Measurements from ENCODE around the gene FAM174B. TPM values are rescaled to one million over a fixed set of nuclear protein-coding genes. Genes with fewer than 3 reads are reported as not detected.

FAM174B gene
- total RNA-seq, 2 donors from 2014 or later, result 32.0 to 183 TPM

DNA sequence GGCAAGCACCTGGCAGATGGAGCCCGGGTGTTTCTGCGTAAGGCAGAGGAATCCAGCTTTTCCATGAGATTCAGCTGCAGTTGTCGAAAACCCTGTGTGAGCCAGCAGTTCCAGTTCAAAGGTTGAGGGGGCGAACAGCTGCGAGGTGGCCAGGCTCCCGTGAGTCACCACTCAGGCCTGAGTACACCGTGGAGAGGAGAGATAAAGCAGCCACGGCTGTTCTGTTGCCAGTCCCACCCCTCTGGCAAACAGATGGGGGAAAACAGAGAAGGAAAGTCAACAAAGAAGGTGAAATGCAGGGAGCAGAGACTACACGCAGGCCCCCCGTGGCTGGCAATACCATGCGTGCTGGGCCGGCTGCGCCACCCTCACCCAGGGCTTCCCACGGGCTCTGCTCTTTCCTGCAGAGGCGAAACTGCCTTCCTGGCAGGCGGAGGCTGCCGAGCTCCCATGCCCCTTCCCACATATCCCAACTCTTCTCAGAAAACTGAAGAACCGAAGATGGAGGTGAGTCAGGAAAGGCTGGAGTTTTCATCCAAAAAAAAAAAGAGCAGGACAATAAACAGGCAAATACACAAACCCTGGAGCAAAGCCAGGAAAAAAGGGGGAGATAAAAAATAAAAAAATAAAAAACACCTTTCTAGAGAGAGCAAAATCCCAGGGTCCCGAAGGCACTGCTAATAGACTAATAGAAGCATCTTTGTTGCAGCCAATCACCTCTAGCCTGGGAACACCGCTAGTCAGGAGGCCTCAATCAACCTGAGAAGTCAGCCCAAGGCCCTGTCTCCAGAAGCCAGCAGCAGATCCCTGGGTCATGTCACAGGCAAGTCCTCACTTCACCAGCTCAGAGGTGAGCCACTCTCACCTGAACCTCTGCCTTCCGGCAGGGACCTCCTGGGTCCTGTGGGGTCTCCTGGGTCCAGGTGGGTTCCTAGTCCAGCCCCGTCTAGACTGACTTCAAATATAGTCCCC lies 37.7 kb downstream of the FAM174B start:
- DNase-seq (ENCODE audit: low spot score), result peak; percentile 73
- intact Hi-C loops (cut with DNase I), result loop anchor here (5.0 to 10.0 kb wide), 6 partner anchors 34 to 187 kb away; no protein-coding TSS in a partner anchor
- Histone ChIP-seq H3K4me1 (replicated peaks) (peaks cover 40% of the 10 kb centered on the region), H3K27ac (peak overlapping the region; percentile 74 to 80), H3K27me3 (replicated peaks; ENCODE audit: insufficient read depth) (no peaks in the 10 kb centered on the region), H3K9me3 (no peaks in the 10 kb centered on the region), H3K36me3 (no peaks in the 10 kb centered on the region), H3K4me3 (no peak overlapping the region)
- 50% methylated on average over 22 of the region's 22 CpGs for WGBS
- TF ChIP-seq, protein P1, sequence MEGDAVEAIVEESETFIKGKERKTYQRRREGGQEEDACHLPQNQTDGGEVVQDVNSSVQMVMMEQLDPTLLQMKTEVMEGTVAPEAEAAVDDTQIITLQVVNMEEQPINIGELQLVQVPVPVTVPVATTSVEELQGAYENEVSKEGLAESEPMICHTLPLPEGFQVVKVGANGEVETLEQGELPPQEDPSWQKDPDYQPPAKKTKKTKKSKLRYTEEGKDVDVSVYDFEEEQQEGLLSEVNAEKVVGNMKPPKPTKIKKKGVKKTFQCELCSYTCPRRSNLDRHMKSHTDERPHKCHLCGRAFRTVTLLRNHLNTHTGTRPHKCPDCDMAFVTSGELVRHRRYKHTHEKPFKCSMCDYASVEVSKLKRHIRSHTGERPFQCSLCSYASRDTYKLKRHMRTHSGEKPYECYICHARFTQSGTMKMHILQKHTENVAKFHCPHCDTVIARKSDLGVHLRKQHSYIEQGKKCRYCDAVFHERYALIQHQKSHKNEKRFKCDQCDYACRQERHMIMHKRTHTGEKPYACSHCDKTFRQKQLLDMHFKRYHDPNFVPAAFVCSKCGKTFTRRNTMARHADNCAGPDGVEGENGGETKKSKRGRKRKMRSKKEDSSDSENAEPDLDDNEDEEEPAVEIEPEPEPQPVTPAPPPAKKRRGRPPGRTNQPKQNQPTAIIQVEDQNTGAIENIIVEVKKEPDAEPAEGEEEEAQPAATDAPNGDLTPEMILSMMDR (IDR thresholded peaks at IDR 0.05), result peak in 1 of 4 experiments; percentile 13
- peak; percentile 67 for TF ChIP-seq POLR2AphosphoS5 (IDR thresholded peaks at IDR 0.05)
- TF ChIP-seq POLR2A (IDR thresholded peaks at IDR 0.05), result no peak

DNA sequence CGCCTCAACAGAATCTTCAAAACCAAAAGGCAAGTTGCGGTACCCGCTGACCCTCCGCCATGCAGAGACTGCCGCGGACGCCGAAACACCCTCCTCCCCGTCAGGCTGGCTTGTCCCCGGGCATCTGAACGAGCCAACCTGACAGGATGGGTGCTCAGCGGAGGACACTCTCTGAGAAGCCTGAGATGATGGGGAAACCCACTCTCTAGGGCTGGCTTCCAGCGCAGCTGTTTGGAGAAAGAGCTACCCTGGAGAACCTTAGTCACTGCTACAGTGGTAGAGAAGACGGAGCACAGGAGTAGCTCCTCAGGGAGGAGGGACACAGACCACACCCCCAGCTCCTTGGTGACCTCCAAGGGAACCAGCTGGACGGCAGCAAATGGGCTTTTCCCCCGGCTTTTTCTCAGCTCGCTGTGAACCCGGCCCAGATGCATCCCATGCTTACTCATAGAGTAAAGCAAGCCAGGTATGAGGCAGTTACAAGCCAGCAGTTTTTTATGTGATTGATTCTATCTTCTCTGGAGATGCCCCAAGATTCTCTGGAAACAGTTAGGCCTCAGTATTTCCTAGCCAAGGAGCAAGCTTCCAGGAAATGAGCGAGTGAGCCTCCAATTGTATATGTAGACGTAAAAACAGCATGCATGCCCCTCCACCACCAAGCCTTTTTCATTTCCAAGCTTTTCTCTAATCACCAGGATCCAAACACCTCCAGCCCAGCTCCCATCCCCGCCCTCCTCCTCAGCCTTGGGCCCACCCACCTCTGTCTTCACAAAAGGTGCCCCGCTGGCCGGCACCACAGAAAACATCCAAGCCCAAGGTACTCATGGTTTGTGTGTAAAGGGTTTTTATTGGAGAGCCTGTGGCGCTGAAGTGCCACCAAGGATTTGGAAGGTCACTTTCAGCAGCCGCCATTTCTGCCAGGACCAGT lies 38.7 kb downstream of the FAM174B start:
- Histone ChIP-seq H3K4me3 (no peak overlapping the region), H3K36me3 (no peaks in the 10 kb centered on the region), H3K27ac (peak overlapping the region; percentile 74 to 80), H3K9me3 (no peaks in the 10 kb centered on the region), H3K27me3 (replicated peaks; ENCODE audit: insufficient read depth) (no peaks in the 10 kb centered on the region), H3K4me1 (replicated peaks) (peaks cover 40% of the 10 kb centered on the region)
- TF ChIP-seq POLR2AphosphoS5 (IDR thresholded peaks at IDR 0.05) (peak; percentile 63), POLR2A (IDR thresholded peaks at IDR 0.05) (no peak)
- DNase-seq (ENCODE audit: low spot score), result peak; percentile 60
- WGBS, result 69% methylated on average over 25 of the region's 25 CpGs
- intact Hi-C loops (cut with DNase I), result loop anchor here (5.0 to 10.0 kb wide), 6 partner anchors 35 to 188 kb away; no protein-coding TSS in a partner anchor

DNA sequence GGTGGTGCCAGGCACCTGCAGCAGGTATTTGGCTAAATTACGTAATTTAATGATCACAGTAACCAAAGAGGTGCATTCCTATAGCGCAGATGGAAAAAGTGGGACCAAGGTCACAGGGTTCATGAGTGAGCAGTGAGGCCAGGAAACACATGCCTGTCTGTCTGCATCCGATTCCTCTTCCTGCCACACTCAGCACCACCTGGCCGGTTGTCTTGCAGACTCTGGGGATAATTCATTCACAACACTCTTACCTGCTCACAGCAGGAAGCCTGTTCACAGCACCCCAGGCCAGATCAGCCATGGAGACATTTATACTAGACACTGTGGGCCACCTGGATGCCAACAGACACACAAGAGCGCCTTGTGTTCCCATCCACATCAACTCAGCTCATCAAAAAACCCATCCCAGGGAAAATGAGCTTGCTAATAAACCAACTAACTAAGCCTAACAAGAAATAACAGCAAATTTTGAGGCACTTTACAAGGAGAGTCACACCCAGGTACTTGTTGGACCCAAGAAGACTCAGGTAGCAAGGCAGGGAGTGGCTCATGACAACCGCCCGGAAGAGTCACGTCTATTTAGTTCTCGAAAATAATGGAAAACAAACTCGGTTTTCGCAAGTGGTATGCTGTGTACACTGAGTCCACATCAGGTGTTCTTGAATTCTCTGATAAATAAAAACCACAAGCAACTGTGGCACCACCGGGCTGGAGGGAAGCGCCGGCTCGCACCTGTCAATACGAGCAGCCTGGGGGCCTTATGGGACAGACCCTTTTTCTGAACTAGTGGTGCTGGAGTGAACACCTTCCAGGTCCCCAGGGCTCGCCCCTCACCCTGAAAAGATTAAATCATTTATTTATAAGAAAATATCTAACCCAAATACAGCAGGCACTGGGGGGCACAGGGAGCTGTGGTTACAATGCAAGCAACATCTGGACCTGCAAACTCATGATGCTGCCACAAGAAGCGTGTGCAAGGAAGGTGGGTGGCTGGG lies 40.5 kb downstream of the FAM174B start:
- Histone ChIP-seq H3K27me3 (replicated peaks; ENCODE audit: insufficient read depth) (no peaks in the 10 kb centered on the region), H3K36me3 (no peaks in the 10 kb centered on the region), H3K4me3 (no peak overlapping the region), H3K4me1 (replicated peaks) (peaks cover 36% of the 10 kb centered on the region), H3K9me3 (no peaks in the 10 kb centered on the region), H3K27ac (peak overlapping the region in 1 of 2 donors; percentile 80)
- 88% methylated on average over 18 of the region's 18 CpGs for WGBS
- intact Hi-C loops (cut with DNase I), result loop anchor here (5.0 to 10.0 kb wide), 6 partner anchors 37 to 190 kb away; no protein-coding TSS in a partner anchor
- DNase-seq (ENCODE audit: low spot score), result no peak
- TF ChIP-seq POLR2A (IDR thresholded peaks at IDR 0.05) (no peak), POLR2AphosphoS5 (IDR thresholded peaks at IDR 0.05) (no peak)
- TF ChIP-seq, protein P1 (IDR thresholded peaks at IDR 0.05), result no peak

DNA sequence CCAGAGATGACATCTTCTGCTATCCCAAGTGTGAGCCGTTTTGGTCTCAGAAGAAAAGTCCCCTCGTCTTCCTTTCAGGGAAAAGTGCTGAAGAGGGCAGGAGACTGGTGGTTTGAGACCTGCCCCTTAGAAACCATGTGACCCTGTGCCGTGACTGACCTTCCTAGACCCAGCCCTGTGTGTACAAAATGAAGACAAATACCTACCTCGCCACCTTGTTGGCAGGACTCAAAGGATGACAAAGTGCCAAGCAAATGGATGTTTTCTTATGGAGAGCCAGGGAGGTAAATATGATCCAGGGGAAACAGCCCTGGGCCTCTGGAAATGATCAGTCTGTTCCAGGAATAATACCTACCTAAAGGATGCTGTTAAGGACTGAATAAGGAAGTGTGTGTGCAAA lies 41.3 kb downstream of the FAM174B start:
- H3K9me3 ChIP-seq, result no peaks in the 10 kb centered on the region
- peak; percentile 63 for DNase-seq (ENCODE audit: low spot score)
- WGBS, result 63% methylated on average over 4 of the region's 4 CpGs
- no peak overlapping the region for H3K4me3 ChIP-seq
- peak overlapping the region; percentile 45 to 47 for H3K27ac ChIP-seq
- no peaks in the 10 kb centered on the region for H3K36me3 ChIP-seq
- intact Hi-C loops (cut with DNase I), result loop anchor here (10.0 kb wide), 2 partner anchors 100 to 190 kb away; no protein-coding TSS in a partner anchor
- peak; percentile 67 for TF ChIP-seq POLR2AphosphoS5 (IDR thresholded peaks at IDR 0.05)
- no peak for TF ChIP-seq POLR2A (IDR thresholded peaks at IDR 0.05)
- H3K27me3 ChIP-seq (replicated peaks; ENCODE audit: insufficient read depth), result no peaks in the 10 kb centered on the region
- peaks cover 31% of the 10 kb centered on the region for H3K4me1 ChIP-seq (replicated peaks)

DNA sequence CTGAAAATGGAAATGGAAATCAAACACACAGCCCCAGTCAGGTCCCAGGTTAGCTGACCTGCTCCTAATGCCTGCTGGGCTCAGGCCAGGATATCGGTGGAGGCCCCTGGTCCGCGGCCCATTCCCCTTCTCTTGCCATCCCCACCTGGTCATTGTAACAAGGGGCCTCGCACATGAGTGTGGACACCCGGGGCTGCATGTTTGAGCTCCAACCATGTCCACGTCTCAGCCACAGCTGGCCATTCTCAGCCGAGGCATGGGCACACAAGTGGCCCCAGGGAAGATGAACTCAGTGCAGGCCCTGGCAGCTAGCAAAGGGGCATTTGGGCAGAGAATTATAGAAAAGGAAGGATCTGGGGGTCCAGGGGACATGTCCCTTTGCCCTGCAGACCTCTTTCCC lies 41.7 kb downstream of the FAM174B start:
- TF ChIP-seq, protein P1 (IDR thresholded peaks at IDR 0.05), result no peak
- TF ChIP-seq POLR2AphosphoS5 (IDR thresholded peaks at IDR 0.05), result no peak
- no peak for TF ChIP-seq POLR2A (IDR thresholded peaks at IDR 0.05)
- H3K4me1 ChIP-seq (replicated peaks), result peaks cover 28% of the 10 kb centered on the region
- 98% methylated on average over 7 of the region's 7 CpGs for WGBS
- no peaks in the 10 kb centered on the region for H3K9me3 ChIP-seq
- H3K27me3 ChIP-seq (replicated peaks; ENCODE audit: insufficient read depth), result no peaks in the 10 kb centered on the region
- intact Hi-C loops (cut with DNase I), result loop anchor here (10.0 kb wide), 2 partner anchors 101 to 191 kb away; no protein-coding TSS in a partner anchor
- peak overlapping the region; percentile 45 to 47 for H3K27ac ChIP-seq
- H3K36me3 ChIP-seq, result no peaks in the 10 kb centered on the region
- DNase-seq (ENCODE audit: low spot score), result no peak
- H3K4me3 ChIP-seq, result no peak overlapping the region

Data from prostate gland (tissue), 2 donors.